Left lung (tissue), 10 donors: ENCODE data around the gene CTNNA3. TPM values are rescaled to one million over a fixed set of nuclear protein-coding genes. Genes with fewer than 3 reads are reported as not detected.

Experiments
- ATAC-seq: fragments of 200-7000 bp; cut with Tn5 transposase; one replicate; pipeline ENCODE4 v1.9.1; 2020; ENCODE audit warnings: moderate library complexity
- DNase-seq, 4 donors: peaks; one replicate each; pipeline ENCODE4 v3.0.0-alpha.2; 2013 to 2020
- H3K27ac ChIP-seq, 2 donors: fragments of 200-600 bp; sonication (generic) in 1 of 2; one replicate each; pipeline versions ENCODE4 v1.5.0 to v1.8.0; 2020 to 2021
- H3K27me3 ChIP-seq, 2 donors: fragments of 200-600 bp; sonication (generic) in 1 of 2; one replicate each; pipeline versions ENCODE4 v1.5.0 to v1.8.0; 2020 to 2021
- H3K36me3 ChIP-seq, 2 donors: fragments of 200-600 bp; sonication (generic) in 1 of 2; one replicate each; pipeline versions ENCODE4 v1.5.0 to v1.8.0; 2020 to 2021
- H3K4me1 ChIP-seq, 2 donors: fragments of 200-600 bp; one replicate each; pipeline ENCODE4 v1.8.0; 2021
- H3K4me3 ChIP-seq, 2 donors: fragments of 200-600 bp; sonication (generic) in 1 of 2; one replicate each; pipeline versions ENCODE4 v1.5.0 to v1.8.0; 2020 to 2021; ENCODE audit warnings: mild to moderate bottlenecking in 1 of 2
- H3K9me3 ChIP-seq, 2 donors: fragments of 200-600 bp; sonication (generic) in 1 of 2; one replicate each; pipeline versions ENCODE4 v1.5.0 to v1.8.0; 2020 to 2021
- intact Hi-C, 2 donors: fragments of 100-400 bp; cut with DNase I; formaldehyde crosslinking; loops; one replicate each; pipeline versions ENCODE4 v1.11.2 to v1.14.2; 2022
- polyA plus RNA-seq, 6 donors: library from polyadenylated mRNA; unstranded; fragments of 120-200 nt; gene quantifications; one replicate each; pipeline ENCODE4 v1.2.1, GENCODE V29; 2013; ENCODE audit not compliant: insufficient read length in 6 of 6
- total RNA-seq, 2 donors: library from RNA; stranded (reverse); fragmentation: NEBNext Ultra II Directional; extraction: Animal tissue kit (Norgen Biotek cat#: 25700); gene quantifications; one replicate each; pipeline ENCODE4 v1.2.1, GENCODE V29; 2021
- TF ChIP-seq, protein P1 (sequence below), 2 donors: fragments of 200-600 bp; sonication (generic) in 1 of 2; IDR thresholded peaks; one replicate each; pipeline versions ENCODE4 v1.5.0 to v1.8.0; 2021; ENCODE audit warnings: antibody characterized with exemption in 2 of 2
- donor health status: DM: no; HTN: yes; CAD: no.
- donor health status: DM: no; HTN: no; CAD: no.

Gene CTNNA3
- total and polyA plus RNA-seq, 8 donors: 1.1 to 8.2 (median 6.6) TPM; not detected in 1

DNA sequence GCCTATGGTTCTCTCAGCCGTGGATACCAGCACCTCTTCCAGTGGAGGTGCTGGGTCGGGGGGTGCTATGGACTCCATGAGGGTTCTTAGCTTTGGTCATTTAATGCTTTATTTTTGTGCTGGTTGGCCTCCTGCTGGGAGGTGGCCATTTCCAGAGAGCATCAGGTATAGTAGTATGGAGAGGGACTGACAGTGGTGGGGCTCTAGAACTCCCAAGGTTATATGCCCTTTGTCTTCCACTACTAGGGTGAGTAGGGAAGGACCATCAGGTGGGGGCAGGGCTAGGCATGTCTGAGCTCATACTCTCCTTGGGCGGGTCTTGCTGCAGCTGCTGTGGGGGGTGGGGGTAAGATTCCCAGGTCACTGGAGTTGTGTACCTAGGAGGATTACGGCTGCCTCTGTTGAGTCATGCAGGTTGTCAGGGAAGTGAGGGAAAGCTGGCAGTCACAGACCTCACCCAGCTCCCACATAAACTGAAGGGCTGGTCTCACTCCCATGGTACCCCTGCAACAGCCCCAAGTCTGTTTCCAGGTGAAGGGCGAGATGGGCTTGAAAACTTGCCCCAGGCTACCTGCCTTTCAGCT, 1533.3 kb downstream of the CTNNA3 start:
- intact Hi-C loops: no loop called here
- ATAC-seq (no peak), DNase-seq (no peak)
- Histone ChIP-seq H3K4me3 (no peak overlapping the region), H3K9me3 (peaks cover 0 to 3% of the 10 kb centered on the region in 2 donors), H3K27ac (no peak overlapping the region), H3K27me3 (no peaks in the 10 kb centered on the region), H3K36me3 (no peaks in the 10 kb centered on the region), H3K4me1 (no peaks in the 10 kb centered on the region)
- TF ChIP-seq, protein P1, sequence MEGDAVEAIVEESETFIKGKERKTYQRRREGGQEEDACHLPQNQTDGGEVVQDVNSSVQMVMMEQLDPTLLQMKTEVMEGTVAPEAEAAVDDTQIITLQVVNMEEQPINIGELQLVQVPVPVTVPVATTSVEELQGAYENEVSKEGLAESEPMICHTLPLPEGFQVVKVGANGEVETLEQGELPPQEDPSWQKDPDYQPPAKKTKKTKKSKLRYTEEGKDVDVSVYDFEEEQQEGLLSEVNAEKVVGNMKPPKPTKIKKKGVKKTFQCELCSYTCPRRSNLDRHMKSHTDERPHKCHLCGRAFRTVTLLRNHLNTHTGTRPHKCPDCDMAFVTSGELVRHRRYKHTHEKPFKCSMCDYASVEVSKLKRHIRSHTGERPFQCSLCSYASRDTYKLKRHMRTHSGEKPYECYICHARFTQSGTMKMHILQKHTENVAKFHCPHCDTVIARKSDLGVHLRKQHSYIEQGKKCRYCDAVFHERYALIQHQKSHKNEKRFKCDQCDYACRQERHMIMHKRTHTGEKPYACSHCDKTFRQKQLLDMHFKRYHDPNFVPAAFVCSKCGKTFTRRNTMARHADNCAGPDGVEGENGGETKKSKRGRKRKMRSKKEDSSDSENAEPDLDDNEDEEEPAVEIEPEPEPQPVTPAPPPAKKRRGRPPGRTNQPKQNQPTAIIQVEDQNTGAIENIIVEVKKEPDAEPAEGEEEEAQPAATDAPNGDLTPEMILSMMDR (IDR thresholded peaks at IDR 0.05): no peak

DNA sequence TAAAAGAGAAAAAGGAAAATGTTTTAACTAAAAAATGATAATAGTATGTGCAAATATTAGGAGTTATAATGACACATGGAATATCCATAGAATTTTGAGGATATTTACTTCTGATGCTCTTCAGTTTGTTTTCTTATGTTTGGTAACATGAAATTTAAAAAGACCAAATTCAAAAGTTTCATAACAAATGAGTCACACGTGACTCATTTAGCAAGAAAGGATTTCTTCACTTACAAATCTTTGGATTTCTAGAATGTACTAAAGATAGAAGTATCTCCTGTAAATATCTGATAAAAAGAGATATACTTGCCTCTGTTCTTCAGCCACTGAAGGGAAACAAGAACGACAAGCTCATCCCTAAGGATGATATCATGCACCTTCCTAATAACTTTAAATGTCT, 1544.6 kb downstream of the CTNNA3 start:
- no peak overlapping the region for H3K27ac ChIP-seq
- intact Hi-C loops: no loop called here
- ATAC-seq (no peak), DNase-seq (no peak)
- TF ChIP-seq, protein P1 (IDR thresholded peaks at IDR 0.05): no peak
- H3K4me3 ChIP-seq: no peak overlapping the region
- H3K36me3 ChIP-seq: no peaks in the 10 kb centered on the region
- H3K9me3 ChIP-seq: no peaks in the 10 kb centered on the region
- H3K4me1 ChIP-seq: no peaks in the 10 kb centered on the region
- no peaks in the 10 kb centered on the region for H3K27me3 ChIP-seq

DNA sequence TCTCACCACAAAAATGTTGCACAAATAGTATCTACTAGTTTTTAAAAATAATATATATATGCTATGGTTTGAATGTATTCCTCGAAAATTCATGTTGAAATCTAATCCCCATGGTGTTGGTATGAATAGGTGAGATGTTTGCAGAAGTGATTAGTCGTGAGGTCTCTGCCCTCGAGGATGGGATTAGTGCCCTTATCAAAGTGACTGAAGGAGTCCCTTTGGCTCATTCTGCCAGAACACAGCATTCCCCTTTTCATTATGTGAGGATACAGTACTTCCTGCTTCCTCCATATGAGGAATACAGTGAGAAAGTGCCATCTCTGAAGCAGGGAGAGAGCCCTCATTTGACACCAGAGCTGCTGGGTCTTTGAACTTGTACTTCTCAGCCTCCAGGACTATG, 1547.7 kb downstream of the CTNNA3 start:
- H3K27ac ChIP-seq: no peak overlapping the region
- ATAC-seq (no peak), DNase-seq (no peak)
- no peaks in the 10 kb centered on the region for H3K9me3 ChIP-seq
- no peaks in the 10 kb centered on the region for H3K36me3 ChIP-seq
- H3K4me3 ChIP-seq: no peak overlapping the region
- intact Hi-C loops: no loop called here
- H3K4me1 ChIP-seq: no peaks in the 10 kb centered on the region
- TF ChIP-seq, protein P1 (IDR thresholded peaks at IDR 0.05): no peak
- no peaks in the 10 kb centered on the region for H3K27me3 ChIP-seq

DNA sequence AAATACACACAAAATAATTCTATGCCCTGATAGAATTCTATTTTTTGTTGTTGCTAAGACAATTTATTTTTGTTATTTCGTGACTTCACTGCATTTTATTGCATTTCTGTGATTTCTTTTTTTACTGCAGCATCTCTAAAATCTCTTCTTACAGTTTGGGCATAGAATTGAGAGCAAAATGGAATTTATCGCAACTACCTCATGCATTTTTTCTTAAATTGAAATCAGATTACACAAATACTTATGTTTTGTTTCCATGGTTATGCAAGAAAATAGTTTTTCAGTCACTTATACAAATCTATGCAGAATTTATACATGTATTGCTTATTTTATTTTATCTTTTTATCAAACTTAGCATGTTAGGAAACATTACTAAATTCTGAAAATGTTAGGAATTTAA, 1552.0 kb downstream of the CTNNA3 start:
- no peak overlapping the region for H3K27ac ChIP-seq
- intact Hi-C loops: no loop called here
- no peak for DNase-seq
- H3K36me3 ChIP-seq: no peaks in the 10 kb centered on the region
- no peak overlapping the region for H3K4me3 ChIP-seq
- no peaks in the 10 kb centered on the region for H3K4me1 ChIP-seq
- TF ChIP-seq, protein P1 (IDR thresholded peaks at IDR 0.05): no peak
- no peaks in the 10 kb centered on the region for H3K9me3 ChIP-seq
- no peaks in the 10 kb centered on the region for H3K27me3 ChIP-seq
- no peak for ATAC-seq

DNA sequence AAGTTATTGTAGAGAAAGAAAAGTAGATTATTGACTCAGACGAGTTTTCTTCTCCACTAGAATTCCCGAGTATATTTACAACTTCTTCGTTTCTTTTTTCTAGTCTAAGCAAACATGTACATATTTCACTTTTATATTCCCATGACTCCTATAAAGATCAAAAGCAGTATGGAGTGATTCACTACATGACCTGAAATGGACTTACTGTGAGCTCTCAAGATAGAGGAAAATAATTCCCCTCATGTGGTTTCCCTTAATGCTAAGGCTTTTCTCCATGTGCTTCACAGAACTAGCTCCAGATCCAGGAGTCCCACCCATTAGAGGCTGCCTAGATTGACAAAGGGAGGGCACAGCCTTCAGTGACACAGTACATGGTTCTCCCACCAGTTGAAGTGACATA, 1593.2 kb downstream of the CTNNA3 start:
- no peak overlapping the region for H3K4me3 ChIP-seq
- H3K27me3 ChIP-seq: no peaks in the 10 kb centered on the region
- no peak for ATAC-seq
- H3K36me3 ChIP-seq: no peaks in the 10 kb centered on the region
- H3K4me1 ChIP-seq: no peaks in the 10 kb centered on the region
- H3K9me3 ChIP-seq: no peaks in the 10 kb centered on the region
- intact Hi-C loops: no loop called here
- TF ChIP-seq, protein P1 (IDR thresholded peaks at IDR 0.05): no peak
- H3K27ac ChIP-seq: no peak overlapping the region
- DNase-seq: no peak
